IMR-90 (cell line): ENCODE results near the gene CDS1. TPM values are rescaled to one million over a fixed set of nuclear protein-coding genes. Genes with fewer than 3 reads are reported as not detected.

Experiments
- ATAC-seq: fragments of 200-7000 bp; cut with Tn5 transposase; 2 replicates; pipeline ENCODE4 v1.9.1; 2020; ENCODE audit warnings: low read depth, mild to moderate bottlenecking, moderate library complexity
- BruUV-seq: library from RNA; stranded (reverse); fragments of 400-500 nt; replicated peaks from 2 replicates; lab custom pipeline; 2021; lab: Mats Ljungman, UMichigan
- CTCF ChIA-PET: fragments of 300-600 bp; formaldehyde crosslinking; extraction: SDS; loops from one replicate; lab custom pipeline; 2021; ENCODE audit warnings: antibody characterized with exemption; lab: Yijun Ruan, JAX
- POLR2A ChIA-PET: fragments of 300-600 bp; sonication (Branson Sonifier 250); formaldehyde crosslinking; loops from one replicate; lab custom pipeline; 2022; ENCODE audit warnings: antibody characterized with exemption; ENCODE audit not compliant: unreplicated experiment; lab: Charles Lee
- DNase-seq: peaks from one replicate; pipeline ENCODE4 v3.0.0; 2013
- H2AFZ ChIP-seq: replicated peaks from 2 replicates; pipeline ENCODE3; 2013; ENCODE audit warnings: low read length, mild to moderate bottlenecking; ENCODE audit not compliant: poor library complexity
- H2AK5ac ChIP-seq: 2 replicates; pipeline ENCODE4 v1.6.1; 2013; ENCODE audit warnings: low read depth, low read length, inconsistent platforms
- H2AK9ac ChIP-seq: replicated peaks from 2 replicates; pipeline ENCODE3; 2013; ENCODE audit warnings: mild to moderate bottlenecking, low read depth, low read length, moderate library complexity; ENCODE audit not compliant: poor library complexity
- H2BK120ac ChIP-seq: 2 replicates; pipeline ENCODE4 v1.6.1; 2013; ENCODE audit warnings: low read depth, low read length, inconsistent platforms
- H2BK15ac ChIP-seq: 3 replicates; pipeline ENCODE4 v1.6.1; 2013; ENCODE audit warnings: low read depth, low read length, inconsistent platforms
- H2BK20ac ChIP-seq: 2 replicates; pipeline ENCODE4 v1.6.1; 2013; ENCODE audit warnings: low read depth, mild to moderate bottlenecking, inconsistent platforms, low read length, moderate library complexity
- H2BK5ac ChIP-seq: 2 replicates; pipeline ENCODE4 v1.6.1; 2013; ENCODE audit warnings: mild to moderate bottlenecking, low read depth, low read length, inconsistent platforms; ENCODE audit not compliant: poor library complexity, severe bottlenecking
- H3K14ac ChIP-seq: replicated peaks from 2 replicates; pipeline ENCODE4 v1.6.1; 2013; ENCODE audit warnings: low read depth, low read length, inconsistent platforms
- H3K18ac ChIP-seq: 2 replicates; pipeline ENCODE4 v1.6.1; 2013; ENCODE audit warnings: low read depth, low read length, control low read depth
- H3K23ac ChIP-seq: 2 replicates; pipeline ENCODE4 v1.6.1; 2013; ENCODE audit warnings: low read depth, low read length, inconsistent platforms
- H3K27ac ChIP-seq: 2 replicates; pipeline ENCODE4 v1.5.1; 2013; ENCODE audit warnings: mild to moderate bottlenecking, control low read depth, low read length; ENCODE audit not compliant: insufficient read depth
- H3K27me3 ChIP-seq: 2 replicates; pipeline ENCODE4 v1.6.1; 2013; ENCODE audit warnings: low read length; ENCODE audit not compliant: control insufficient read depth, insufficient read depth
- H3K36me3 ChIP-seq: 2 replicates; pipeline ENCODE4 v1.6.1; 2013; ENCODE audit warnings: low read length, mixed read lengths; ENCODE audit not compliant: control insufficient read depth, insufficient read depth
- H3K4ac ChIP-seq: 2 replicates; pipeline ENCODE4 v1.6.1; 2013; ENCODE audit warnings: low read depth, low read length, inconsistent platforms
- H3K4me1 ChIP-seq: 2 replicates; pipeline ENCODE4 v1.6.1; 2013; ENCODE audit warnings: low read length, mixed read lengths; ENCODE audit not compliant: control insufficient read depth, insufficient read depth
- H3K4me2 ChIP-seq: 2 replicates; pipeline ENCODE4 v1.6.1; 2013; ENCODE audit warnings: low read depth, mild to moderate bottlenecking, control low read depth, low read length, moderate library complexity
- H3K4me3 ChIP-seq: 2 replicates; pipeline ENCODE4 v1.5.1; 2013; ENCODE audit warnings: low read depth, mild to moderate bottlenecking, control low read depth, low read length, moderate library complexity; ENCODE audit not compliant: insufficient read depth
- H3K56ac ChIP-seq: 2 replicates; pipeline ENCODE4 v1.6.1; 2013; ENCODE audit warnings: low read length, inconsistent platforms; ENCODE audit not compliant: insufficient read depth; ENCODE audit errors: extremely low read depth
- H3K79me1 ChIP-seq, 2 experiments: 2 replicates each; pipeline ENCODE4 v1.6.1; 2013; ENCODE audit warnings: low read length in 2 of 2, inconsistent platforms in 1 of 2, low read depth in 1 of 2
- H3K9ac ChIP-seq: 2 replicates; pipeline ENCODE4 v1.6.1; 2013; ENCODE audit warnings: low read depth, low read length, control low read depth
- H3K9me1 ChIP-seq: 2 replicates; pipeline ENCODE4 v1.6.1; 2013; ENCODE audit warnings: low read length, inconsistent platforms; ENCODE audit not compliant: insufficient read depth
- H3K9me3 ChIP-seq: 2 replicates; pipeline ENCODE4 v1.6.1; 2013; ENCODE audit warnings: low read length; ENCODE audit not compliant: control insufficient read depth, insufficient read depth
- H4K20me1 ChIP-seq: 2 replicates; pipeline ENCODE4 v1.6.1; 2013; ENCODE audit warnings: low read length, inconsistent platforms; ENCODE audit not compliant: insufficient read depth
- H4K5ac ChIP-seq: 2 replicates; pipeline ENCODE4 v1.6.1; 2013; ENCODE audit warnings: mild to moderate bottlenecking, low read depth, low read length, control low read depth
- H4K8ac ChIP-seq, 2 experiments: 2 replicates each; pipeline ENCODE4 v1.6.1; 2013; ENCODE audit warnings: low read depth in 2 of 2, low read length in 2 of 2, control low read depth in 1 of 2, inconsistent platforms in 1 of 2
- H4K91ac ChIP-seq: 2 replicates; pipeline ENCODE4 v1.6.1; 2013; ENCODE audit warnings: low read depth, low read length, inconsistent platforms; ENCODE audit not compliant: insufficient read depth
- BHLHE40 ChIP-seq: fragments of 150-350 bp; IDR thresholded peaks from 2 replicates; pipeline ENCODE4 v1.6.1; 2016; ENCODE audit warnings: mild to moderate bottlenecking, low read depth, low read length
- CEBPB ChIP-seq: IDR thresholded peaks from 2 replicates; pipeline ENCODE4 v1.6.1; 2012; ENCODE audit warnings: low read depth, low read length, improper control_type of control experiment
- CHD1 ChIP-seq: IDR thresholded peaks from 2 replicates; pipeline ENCODE4 v1.6.1; 2012; ENCODE audit warnings: low read depth, low read length, improper control_type of control experiment
- FOS ChIP-seq: fragments of 150-350 bp; IDR thresholded peaks from 2 replicates; pipeline ENCODE4 v1.6.1; 2016; ENCODE audit warnings: low read depth, low read length
- MAFK ChIP-seq: IDR thresholded peaks from 2 replicates; pipeline ENCODE4 v1.6.1; 2012; ENCODE audit warnings: low read depth, low read length, improper control_type of control experiment
- MAZ ChIP-seq: IDR thresholded peaks from 2 replicates; pipeline ENCODE4 v1.6.1; 2012; ENCODE audit warnings: low read depth, mild to moderate bottlenecking, low read length, improper control_type of control experiment, moderate library complexity, borderline replicate concordance
- NFE2L2 ChIP-seq: fragments of 150-350 bp; IDR thresholded peaks from 2 replicates; pipeline ENCODE4 v1.6.1; 2016; ENCODE audit warnings: low read depth, mild to moderate bottlenecking, low read length
- POLR2A ChIP-seq: IDR thresholded peaks from 2 replicates; pipeline ENCODE4 v1.6.1; 2012; ENCODE audit warnings: mild to moderate bottlenecking, low read depth, low read length
- RAD21 ChIP-seq: IDR thresholded peaks from 2 replicates; pipeline ENCODE4 v1.6.1; 2012; ENCODE audit warnings: low read length, improper control_type of control experiment
- RCOR1 ChIP-seq: IDR thresholded peaks from 2 replicates; pipeline ENCODE4 v1.6.1; 2012; ENCODE audit warnings: mild to moderate bottlenecking, low read length, improper control_type of control experiment; ENCODE audit not compliant: insufficient replicate concordance
- RFX5 ChIP-seq: IDR thresholded peaks from 2 replicates; pipeline ENCODE4 v1.8.0; 2012; ENCODE audit warnings: low read depth, mild to moderate bottlenecking, low read length, moderate library complexity
- SMC3 ChIP-seq: fragments of 150-350 bp; IDR thresholded peaks from 2 replicates; pipeline ENCODE4 v1.6.1; 2016; ENCODE audit warnings: low read depth, mild to moderate bottlenecking, antibody characterized with exemption, low read length, moderate library complexity
- WGBS, 2 experiments: methylation state at CpG; one replicate each; pipeline versions ENCODE4 v1.1.5 to v1.1.7; 2013; ENCODE audit warnings: missing lambda C conversion rate in 2 of 2; ENCODE audit not compliant: insufficient read length in 1 of 2; ENCODE audit errors: extremely low coverage in 2 of 2; 5-methylcytosine and 5-hydroxymethylcytosine counted together
- dilution Hi-C: fragments of 300-500 bp; cut with HindIII; formaldehyde crosslinking; loops from one replicate; pipeline ENCODE4 v1.14.3; 2018; ENCODE audit warnings: low sequenced_read_pairs; ENCODE audit not compliant: unreplicated experiment
- in situ Hi-C: fragments of 300-500 bp; cut with MboI; formaldehyde crosslinking; loops from 3 replicates; pipeline ENCODE4 v1.14.3; 2019; ENCODE audit warnings: low sequenced_read_pairs, inconsistent platforms, mixed read lengths
- intact Hi-C: fragments of 100-400 bp; cut with micrococcal nuclease; formaldehyde crosslinking; loops from 2 replicates; pipeline ENCODE4 v1.10.0; 2022
- polyA plus RNA-seq, 3 experiments: library from polyadenylated mRNA; depleted of rRNA; stranded (reverse); fragments of >200 nt; gene quantifications; 2 replicates each; pipeline ENCODE4 v1.2.3, GENCODE V29; 2012; ENCODE audit warnings: low replicate concordance in 1 of 3
- total RNA-seq: library from RNA; depleted of rRNA; stranded (reverse); fragments of >200 nt; gene quantifications from 2 replicates; pipeline ENCODE4 v1.2.3, GENCODE V29; 2012
- TF ChIP-seq, protein P1 (sequence below): fragments of 150-350 bp; IDR thresholded peaks from 2 replicates; pipeline ENCODE4 v1.6.1; 2017; ENCODE audit warnings: mild to moderate bottlenecking, antibody characterized with exemption, low read length, low read depth
- TF ChIP-seq, protein P2 (sequence below): fragments of 150-350 bp; IDR thresholded peaks from 2 replicates; pipeline ENCODE4 v1.6.1; 2016; ENCODE audit warnings: low read depth, mild to moderate bottlenecking, low read length, moderate library complexity, borderline replicate concordance

Gene CDS1
- total and polyA plus RNA-seq, 2 of the 4 experiments (the other 2 are of a cell fraction) = under 0.01 to 0.02 TPM

DNA sequence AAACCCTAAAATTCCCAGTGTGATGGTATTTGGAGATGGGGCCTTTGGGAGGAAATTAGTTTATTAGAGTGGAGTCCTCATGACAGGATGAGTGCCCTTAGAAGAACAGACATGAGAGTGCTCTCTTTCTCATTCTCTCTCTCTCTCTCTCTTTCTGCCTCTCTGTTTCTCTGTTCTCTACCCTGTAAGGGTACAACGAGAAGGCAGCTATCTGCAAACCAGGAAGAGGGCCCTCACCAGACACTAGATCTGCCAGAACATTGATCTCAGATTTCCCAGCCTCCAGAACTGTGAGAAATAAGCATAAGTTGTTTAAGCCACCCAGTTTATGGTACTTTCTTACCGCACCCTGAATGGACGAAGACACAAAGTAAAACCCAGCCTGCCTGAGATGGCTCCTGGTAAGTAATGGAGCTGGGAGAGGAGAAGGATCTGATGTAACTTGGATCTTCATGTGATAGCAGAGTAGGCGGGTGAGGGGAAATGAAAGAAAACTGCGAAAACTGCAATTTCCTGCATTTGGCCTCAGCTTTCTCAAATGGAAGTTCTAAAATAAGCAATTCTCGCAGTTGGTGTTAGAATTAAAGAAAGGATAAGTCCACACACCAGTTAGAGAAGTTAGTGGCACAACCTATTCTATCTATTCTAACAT, 8.7 kb upstream of the CDS1 start:
- H3K18ac ChIP-seq = no peak overlapping the region
- WGBS, 2 experiments = no CpG with 5 or more reads among the region's 6 CpGs
- no peak overlapping the region for H3K9ac ChIP-seq
- H2AK5ac ChIP-seq = no peak overlapping the region
- H3K27me3 ChIP-seq = peaks cover 2% of the 10 kb centered on the region
- no peaks in the 10 kb centered on the region for H4K20me1 ChIP-seq
- no peak overlapping the region for H4K5ac ChIP-seq
- no peaks in the 10 kb centered on the region for H3K9me3 ChIP-seq
- H2BK20ac ChIP-seq = no peak overlapping the region
- CTCF ChIA-PET = no interaction called here
- in situ Hi-C loops (no loop called here), dilution Hi-C loops (no loop called here), intact Hi-C loops (loop anchor here (10.0 kb wide), 1 partner anchor 151 kb away; no protein-coding TSS in a partner anchor)
- H3K79me1 ChIP-seq = no peaks in the 10 kb centered on the region
- ATAC-seq = no peak
- H3K36me3 ChIP-seq = no peaks in the 10 kb centered on the region
- no peak overlapping the region for H2BK15ac ChIP-seq
- no peak for TF ChIP-seq CEBPB
- no peak for TF ChIP-seq BHLHE40
- no peak for TF ChIP-seq FOS
- no peak for TF ChIP-seq RAD21
- TF ChIP-seq MAZ = no peak
- no peak for TF ChIP-seq MAFK
- no peak for TF ChIP-seq SMC3
- no peak for TF ChIP-seq CHD1
- TF ChIP-seq POLR2A = no peak
- TF ChIP-seq, protein P1, sequence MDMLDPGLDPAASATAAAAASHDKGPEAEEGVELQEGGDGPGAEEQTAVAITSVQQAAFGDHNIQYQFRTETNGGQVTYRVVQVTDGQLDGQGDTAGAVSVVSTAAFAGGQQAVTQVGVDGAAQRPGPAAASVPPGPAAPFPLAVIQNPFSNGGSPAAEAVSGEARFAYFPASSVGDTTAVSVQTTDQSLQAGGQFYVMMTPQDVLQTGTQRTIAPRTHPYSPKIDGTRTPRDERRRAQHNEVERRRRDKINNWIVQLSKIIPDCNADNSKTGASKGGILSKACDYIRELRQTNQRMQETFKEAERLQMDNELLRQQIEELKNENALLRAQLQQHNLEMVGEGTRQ = no peak
- no peak for TF ChIP-seq RFX5
- TF ChIP-seq, protein P2, sequence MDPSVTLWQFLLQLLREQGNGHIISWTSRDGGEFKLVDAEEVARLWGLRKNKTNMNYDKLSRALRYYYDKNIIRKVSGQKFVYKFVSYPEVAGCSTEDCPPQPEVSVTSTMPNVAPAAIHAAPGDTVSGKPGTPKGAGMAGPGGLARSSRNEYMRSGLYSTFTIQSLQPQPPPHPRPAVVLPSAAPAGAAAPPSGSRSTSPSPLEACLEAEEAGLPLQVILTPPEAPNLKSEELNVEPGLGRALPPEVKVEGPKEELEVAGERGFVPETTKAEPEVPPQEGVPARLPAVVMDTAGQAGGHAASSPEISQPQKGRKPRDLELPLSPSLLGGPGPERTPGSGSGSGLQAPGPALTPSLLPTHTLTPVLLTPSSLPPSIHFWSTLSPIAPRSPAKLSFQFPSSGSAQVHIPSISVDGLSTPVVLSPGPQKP = no peak
- TF ChIP-seq NFE2L2 = no peak
- no peak for TF ChIP-seq RCOR1
- H3K4me3 ChIP-seq = no peak overlapping the region
- BruUV-seq = no TSS peak
- no peak overlapping the region for H2BK5ac ChIP-seq
- no peaks in the 10 kb centered on the region for H3K4me1 ChIP-seq
- H4K8ac ChIP-seq = no peak overlapping the region
- no peak overlapping the region for H3K4me2 ChIP-seq
- POLR2A ChIA-PET = no interaction called here
- H3K14ac ChIP-seq = no peak overlapping the region
- no peak for DNase-seq
- H3K9me1 ChIP-seq = no peaks in the 10 kb centered on the region
- no peak overlapping the region for H3K56ac ChIP-seq
- H3K4ac ChIP-seq = no peak overlapping the region
- H2BK120ac ChIP-seq = no peak overlapping the region
- no peak overlapping the region for H3K27ac ChIP-seq
- no peak overlapping the region for H3K23ac ChIP-seq
- no peak overlapping the region for H2AFZ ChIP-seq
- no peak overlapping the region for H2AK9ac ChIP-seq
- no peak overlapping the region for H4K91ac ChIP-seq
